BE2C (cell line): ENCODE data around the gene STAG2.
"Not testable (repeated sequence)": the region's sequence is repeated elsewhere in the genome, so short reads cannot be mapped to it uniquely, and the experiment has no call there.

Experiments used
- DNase-seq: peaks from one replicate; pipeline ENCODE4 v3.0.0-alpha.2; 2020
- H3K27me3 ChIP-seq: fragments of 250-450 bp; sonication (Bioruptor Pico); 2 replicates; pipeline ENCODE4 v1.5.1; 2020; ENCODE audit warnings: mild to moderate bottlenecking
- H3K36me3 ChIP-seq: fragments of 250-450 bp; sonication (Bioruptor Pico); 2 replicates; pipeline ENCODE4 v1.5.1; 2020; ENCODE audit warnings: mild to moderate bottlenecking
- H3K4me1 ChIP-seq: fragments of 250-450 bp; sonication (Bioruptor Pico); 2 replicates; pipeline ENCODE4 v1.5.1; 2020
- H3K4me3 ChIP-seq: 2 replicates; pipeline ENCODE4 v1.5.1; 2011; ENCODE audit warnings: low read depth, low read length
- H3K9me3 ChIP-seq: fragments of 250-450 bp; sonication (Bioruptor Pico); 2 replicates; pipeline ENCODE4 v1.5.1; 2020
- CTCF ChIP-seq: IDR thresholded peaks from 2 replicates; pipeline ENCODE4 v1.5.1; 2012; ENCODE audit warnings: mild to moderate bottlenecking, low read depth, low read length

The STAG2 gene

GRCh38 chrX:124113621-124114600 lies 152.4 kb downstream of the STAG2 start:
- no peaks in the 10 kb centered on the region for H3K36me3 ChIP-seq
- no peak for TF ChIP-seq CTCF
- H3K27me3 ChIP-seq = no peaks in the 10 kb centered on the region
- no peaks in the 10 kb centered on the region for H3K4me1 ChIP-seq
- no peak overlapping the region for H3K4me3 ChIP-seq
- DNase-seq = no peak
- H3K9me3 ChIP-seq = no peaks in the 10 kb centered on the region

GRCh38 chrX:124117325-124117724 lies 155.8 kb downstream of the STAG2 start:
- H3K36me3 ChIP-seq = no peaks in the 10 kb centered on the region
- H3K4me3 ChIP-seq = no peak overlapping the region
- no peaks in the 10 kb centered on the region for H3K9me3 ChIP-seq
- no peak for DNase-seq
- H3K4me1 ChIP-seq = no peaks in the 10 kb centered on the region
- no peak for TF ChIP-seq CTCF
- no peaks in the 10 kb centered on the region for H3K27me3 ChIP-seq

- no peaks in the 10 kb centered on the region for H3K9me3 ChIP-seq
- H3K36me3 ChIP-seq = no peaks in the 10 kb centered on the region
- H3K27me3 ChIP-seq = no peaks in the 10 kb centered on the region
- no peak for TF ChIP-seq CTCF
- no peak overlapping the region for H3K4me3 ChIP-seq
- H3K4me1 ChIP-seq = no peaks in the 10 kb centered on the region
- DNase-seq = no peak
These were observed 164.0 kb downstream of the STAG2 start for GRCh38 chrX:124125471-124125870.

GRCh38 chrX:124127496-124127895 lies 166.0 kb downstream of the STAG2 start:
- no peaks in the 10 kb centered on the region for H3K27me3 ChIP-seq
- TF ChIP-seq CTCF = no peak
- DNase-seq = no peak

GRCh38 chrX:124132437-124132836 lies 170.9 kb downstream of the STAG2 start:
- DNase-seq, H3K36me3 ChIP-seq, H3K9me3 ChIP-seq, H3K4me1 ChIP-seq, H3K4me3 ChIP-seq, H3K27me3 ChIP-seq: not testable (repeated sequence)

More at GRCh38 chrX:124127496-124127895, 166.0 kb downstream of the STAG2 start:
- Histone ChIP-seq H3K4me3 (no peak overlapping the region), H3K9me3 (no peaks in the 10 kb centered on the region), H3K4me1 (no peaks in the 10 kb centered on the region), H3K36me3 (no peaks in the 10 kb centered on the region)

GRCh38 chrX:124145749-124146148 lies 184.2 kb downstream of the STAG2 start:
- Histone ChIP-seq H3K4me1 (no peaks in the 10 kb centered on the region), H3K36me3 (no peaks in the 10 kb centered on the region), H3K27me3 (no peaks in the 10 kb centered on the region), H3K4me3 (no peak overlapping the region), H3K9me3 (no peaks in the 10 kb centered on the region)
- TF ChIP-seq CTCF = no peak
- DNase-seq = no peak
